GM23338 (cell line): ENCODE results near the gene PANK4. TPM values are rescaled to one million over a fixed set of nuclear protein-coding genes. Genes with fewer than 3 reads are reported as not detected.

Source experiments
- ATAC-seq: fragments of 200-7000 bp; cut with Tn5 transposase; 3 replicates; pipeline ENCODE4 v1.9.1; 2020
- DNase-seq: peaks from one replicate; pipeline ENCODE4 v3.0.0-alpha.2; 2015; ENCODE audit warnings: low spot score
- H2AFZ ChIP-seq: fragments of 200-600 bp; sonication (generic); 2 replicates; pipeline ENCODE4 v1.8.0; 2016; ENCODE audit warnings: antibody characterized with exemption, mild to moderate bottlenecking, moderate library complexity
- H3F3A ChIP-seq: fragments of 200-600 bp; sonication (generic); replicated peaks from 2 replicates; pipeline ENCODE4 v1.8.0; 2017; ENCODE audit warnings: antibody characterized with exemption, mixed run types, low read depth
- H3K27ac ChIP-seq: fragments of 200-600 bp; sonication (generic); 2 replicates; pipeline ENCODE4 v1.6.1; 2016; ENCODE audit warnings: low read depth
- H3K27me3 ChIP-seq: fragments of 200-600 bp; sonication (generic); 2 replicates; pipeline ENCODE4 v1.8.0; 2016; ENCODE audit warnings: mild to moderate bottlenecking, mixed run types, moderate library complexity; ENCODE audit not compliant: insufficient read depth
- H3K36me3 ChIP-seq: fragments of 200-600 bp; sonication (generic); 2 replicates; pipeline ENCODE4 v1.8.0; 2016; ENCODE audit warnings: mild to moderate bottlenecking; ENCODE audit not compliant: insufficient read depth
- H3K4me1 ChIP-seq: fragments of 200-600 bp; sonication (generic); 2 replicates; pipeline ENCODE4 v1.8.0; 2016; ENCODE audit warnings: mild to moderate bottlenecking, moderate library complexity; ENCODE audit not compliant: insufficient read depth
- H3K4me2 ChIP-seq: fragments of 200-600 bp; sonication (generic); 2 replicates; pipeline ENCODE4 v1.7.1; 2017; ENCODE audit warnings: mixed run types
- H3K4me3 ChIP-seq: fragments of 200-600 bp; sonication (generic); 2 replicates; pipeline ENCODE4 v1.6.1; 2016; ENCODE audit warnings: mixed run types
- H3K79me2 ChIP-seq: fragments of 200-600 bp; sonication (generic); replicated peaks from 2 replicates; pipeline ENCODE4 v1.8.0; 2017; ENCODE audit warnings: mild to moderate bottlenecking; ENCODE audit not compliant: insufficient read depth
- H3K9me2 ChIP-seq: fragments of 200-600 bp; sonication (generic); 2 replicates; pipeline ENCODE4 v1.8.0; 2017; ENCODE audit not compliant: insufficient read depth
- H4K20me1 ChIP-seq: fragments of 200-600 bp; sonication (generic); replicated peaks from 2 replicates; pipeline ENCODE4 v1.8.0; 2017; ENCODE audit warnings: mild to moderate bottlenecking; ENCODE audit not compliant: insufficient read depth
- H3K27ac Mint-ChIP-seq: 2 replicates; pipeline ENCODE4 v1.8.0; 2020; ENCODE audit warnings: inconsistent platforms, mild to moderate bottlenecking, moderate library complexity, mixed read lengths
- H3K27me3 Mint-ChIP-seq: 3 replicates; pipeline ENCODE4 v1.8.0; 2022; ENCODE audit warnings: low read depth, mild to moderate bottlenecking, moderate library complexity, mixed read lengths, inconsistent platforms; ENCODE audit not compliant: insufficient read depth, poor library complexity
- H3K36me3 Mint-ChIP-seq: 3 replicates; pipeline ENCODE4 v1.8.0; 2021; ENCODE audit warnings: low read depth, mild to moderate bottlenecking, inconsistent platforms, moderate library complexity, mixed read lengths
- H3K4me1 Mint-ChIP-seq: 3 replicates; pipeline ENCODE4 v1.8.0; 2020; ENCODE audit warnings: mild to moderate bottlenecking, inconsistent platforms, mixed read lengths
- H3K4me3 Mint-ChIP-seq: 3 replicates; pipeline ENCODE4 v1.8.0; 2021; ENCODE audit warnings: moderate library complexity, mild to moderate bottlenecking, inconsistent platforms, mixed read lengths
- H3K9me3 Mint-ChIP-seq: 3 replicates; pipeline ENCODE4 v1.8.0; 2020; ENCODE audit warnings: moderate library complexity, mild to moderate bottlenecking, inconsistent platforms, mixed read lengths
- EZH2phosphoT487 ChIP-seq: fragments of 200-600 bp; sonication (generic); IDR thresholded peaks from one replicate; pipeline ENCODE4 v1.8.1; 2018; ENCODE audit warnings: antibody characterized with exemption; ENCODE audit not compliant: unreplicated experiment
- JUNB ChIP-seq: IDR thresholded peaks from one replicate; pipeline ENCODE4 v1.6.1; 2016; ENCODE audit warnings: antibody characterized with exemption; ENCODE audit not compliant: unreplicated experiment
- NANOG ChIP-seq: IDR thresholded peaks from 2 replicates; pipeline ENCODE4 v1.6.1; 2016; ENCODE audit warnings: antibody characterized with exemption, borderline replicate concordance
- POLR2AphosphoS5 ChIP-seq: IDR thresholded peaks from 2 replicates; pipeline ENCODE4 v1.6.1; 2016; ENCODE audit warnings: antibody characterized with exemption, low read depth
- ZNF331 ChIP-seq: fragments of 250-450 bp; sonication (Bioruptor Pico); IDR thresholded peaks from 2 replicates; pipeline ENCODE4 v1.5.0; 2020; ENCODE audit warnings: low read depth, mild to moderate bottlenecking, moderate library complexity
- polyA plus RNA-seq: library from polyadenylated mRNA; unstranded; fragments of >200 nt; fragmentation: Nextera tagmentation; extraction: Ambion mirVana; gene quantifications from 2 replicates; pipeline ENCODE4 v1.2.1, GENCODE V29; 2016
- total RNA-seq: library from RNA; depleted of rRNA; stranded (reverse); fragments of >200 nt; shearing (Covaris generic); gene quantifications from 2 replicates; pipeline ENCODE4 v1.2.3, GENCODE V29; 2014
- TF ChIP-seq, protein P1 (sequence below): IDR thresholded peaks from one replicate; pipeline ENCODE4 v1.6.1; 2018; ENCODE audit warnings: antibody characterized with exemption; ENCODE audit not compliant: unreplicated experiment
- TF ChIP-seq, protein P2 (sequence below), 2 experiments: fragments of 200-600 bp in 1 of 2; sonication (generic) in 1 of 2; conservative IDR thresholded peaks; 2 replicates each; pipeline versions ENCODE4 v1.5.1 to v1.6.1; 2016 to 2017; ENCODE audit warnings: antibody characterized with exemption in 2 of 2, low read depth in 2 of 2, mild to moderate bottlenecking in 2 of 2, moderate library complexity in 1 of 2
- TF ChIP-seq, protein P3 (sequence below): IDR thresholded peaks from 2 replicates; pipeline ENCODE4 v1.6.1; 2016; ENCODE audit warnings: antibody characterized with exemption

PANK4 gene
- total and polyA plus RNA-seq, 2 experiments from 2014 or later: 25.8 to 43.7 TPM

DNA sequence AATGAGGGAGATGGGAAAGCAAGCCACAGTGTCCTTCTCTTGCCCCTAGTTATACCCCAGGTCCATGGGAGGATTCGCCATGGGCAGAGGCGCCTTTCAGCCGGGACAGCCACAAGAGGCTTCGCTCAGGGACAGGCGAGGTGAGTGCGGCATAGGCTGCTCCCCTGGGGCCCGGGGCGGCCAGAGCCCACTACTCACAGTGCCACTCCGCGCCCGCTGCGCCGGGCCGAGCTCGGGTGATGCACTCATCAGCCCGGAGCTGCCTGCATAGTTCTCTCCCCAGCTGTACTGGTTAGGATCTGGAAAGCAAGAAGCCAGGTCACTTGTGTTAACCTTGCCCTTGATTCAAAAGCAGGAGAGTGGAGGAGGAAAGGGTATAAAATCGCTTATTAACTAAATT is 8.4 kb downstream of the PANK4 start:
- H3K36me3 ChIP-seq: peaks cover 5% of the 10 kb centered on the region; the same call in 1 of the 2 replicates
- no peaks in the 10 kb centered on the region for H3K9me3 Mint-ChIP-seq
- TF ChIP-seq NANOG (no peak), ZNF331 (CRISPR knock-in tag) (no peak), JUNB (no peak), EZH2phosphoT487 (no peak)
- TF ChIP-seq, protein P1, sequence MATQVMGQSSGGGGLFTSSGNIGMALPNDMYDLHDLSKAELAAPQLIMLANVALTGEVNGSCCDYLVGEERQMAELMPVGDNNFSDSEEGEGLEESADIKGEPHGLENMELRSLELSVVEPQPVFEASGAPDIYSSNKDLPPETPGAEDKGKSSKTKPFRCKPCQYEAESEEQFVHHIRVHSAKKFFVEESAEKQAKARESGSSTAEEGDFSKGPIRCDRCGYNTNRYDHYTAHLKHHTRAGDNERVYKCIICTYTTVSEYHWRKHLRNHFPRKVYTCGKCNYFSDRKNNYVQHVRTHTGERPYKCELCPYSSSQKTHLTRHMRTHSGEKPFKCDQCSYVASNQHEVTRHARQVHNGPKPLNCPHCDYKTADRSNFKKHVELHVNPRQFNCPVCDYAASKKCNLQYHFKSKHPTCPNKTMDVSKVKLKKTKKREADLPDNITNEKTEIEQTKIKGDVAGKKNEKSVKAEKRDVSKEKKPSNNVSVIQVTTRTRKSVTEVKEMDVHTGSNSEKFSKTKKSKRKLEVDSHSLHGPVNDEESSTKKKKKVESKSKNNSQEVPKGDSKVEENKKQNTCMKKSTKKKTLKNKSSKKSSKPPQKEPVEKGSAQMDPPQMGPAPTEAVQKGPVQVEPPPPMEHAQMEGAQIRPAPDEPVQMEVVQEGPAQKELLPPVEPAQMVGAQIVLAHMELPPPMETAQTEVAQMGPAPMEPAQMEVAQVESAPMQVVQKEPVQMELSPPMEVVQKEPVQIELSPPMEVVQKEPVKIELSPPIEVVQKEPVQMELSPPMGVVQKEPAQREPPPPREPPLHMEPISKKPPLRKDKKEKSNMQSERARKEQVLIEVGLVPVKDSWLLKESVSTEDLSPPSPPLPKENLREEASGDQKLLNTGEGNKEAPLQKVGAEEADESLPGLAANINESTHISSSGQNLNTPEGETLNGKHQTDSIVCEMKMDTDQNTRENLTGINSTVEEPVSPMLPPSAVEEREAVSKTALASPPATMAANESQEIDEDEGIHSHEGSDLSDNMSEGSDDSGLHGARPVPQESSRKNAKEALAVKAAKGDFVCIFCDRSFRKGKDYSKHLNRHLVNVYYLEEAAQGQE: no peak
- TF ChIP-seq, protein P2, sequence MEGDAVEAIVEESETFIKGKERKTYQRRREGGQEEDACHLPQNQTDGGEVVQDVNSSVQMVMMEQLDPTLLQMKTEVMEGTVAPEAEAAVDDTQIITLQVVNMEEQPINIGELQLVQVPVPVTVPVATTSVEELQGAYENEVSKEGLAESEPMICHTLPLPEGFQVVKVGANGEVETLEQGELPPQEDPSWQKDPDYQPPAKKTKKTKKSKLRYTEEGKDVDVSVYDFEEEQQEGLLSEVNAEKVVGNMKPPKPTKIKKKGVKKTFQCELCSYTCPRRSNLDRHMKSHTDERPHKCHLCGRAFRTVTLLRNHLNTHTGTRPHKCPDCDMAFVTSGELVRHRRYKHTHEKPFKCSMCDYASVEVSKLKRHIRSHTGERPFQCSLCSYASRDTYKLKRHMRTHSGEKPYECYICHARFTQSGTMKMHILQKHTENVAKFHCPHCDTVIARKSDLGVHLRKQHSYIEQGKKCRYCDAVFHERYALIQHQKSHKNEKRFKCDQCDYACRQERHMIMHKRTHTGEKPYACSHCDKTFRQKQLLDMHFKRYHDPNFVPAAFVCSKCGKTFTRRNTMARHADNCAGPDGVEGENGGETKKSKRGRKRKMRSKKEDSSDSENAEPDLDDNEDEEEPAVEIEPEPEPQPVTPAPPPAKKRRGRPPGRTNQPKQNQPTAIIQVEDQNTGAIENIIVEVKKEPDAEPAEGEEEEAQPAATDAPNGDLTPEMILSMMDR (conservative IDR thresholded peaks at IDR 0.05; ENCODE audit: low read depth in 2 of 2): no peak
- H2AFZ ChIP-seq: no peak overlapping the region
- no peak overlapping the region for H3K27ac Mint-ChIP-seq
- no peak for ATAC-seq
- no peak overlapping the region for H3K4me2 ChIP-seq
- DNase-seq: no peak
- H3K4me3 Mint-ChIP-seq: no peak overlapping the region
- H3K79me2 ChIP-seq: peaks cover 16% of the 10 kb centered on the region
- no peaks in the 10 kb centered on the region for H3K4me1 Mint-ChIP-seq
- peaks cover 1% of the 10 kb centered on the region for H3K27me3 Mint-ChIP-seq
- H4K20me1 ChIP-seq: peaks cover 10% of the 10 kb centered on the region
- H3K9me2 ChIP-seq: no peaks in the 10 kb centered on the region
- H3K27ac ChIP-seq: no peak overlapping the region
- no peak overlapping the region for H3K4me3 ChIP-seq
- H3F3A ChIP-seq: no peaks in the 10 kb centered on the region
- H3K36me3 Mint-ChIP-seq: peaks cover 36% of the 10 kb centered on the region
- no peaks in the 10 kb centered on the region for H3K27me3 ChIP-seq
- no peaks in the 10 kb centered on the region for H3K4me1 ChIP-seq

DNA sequence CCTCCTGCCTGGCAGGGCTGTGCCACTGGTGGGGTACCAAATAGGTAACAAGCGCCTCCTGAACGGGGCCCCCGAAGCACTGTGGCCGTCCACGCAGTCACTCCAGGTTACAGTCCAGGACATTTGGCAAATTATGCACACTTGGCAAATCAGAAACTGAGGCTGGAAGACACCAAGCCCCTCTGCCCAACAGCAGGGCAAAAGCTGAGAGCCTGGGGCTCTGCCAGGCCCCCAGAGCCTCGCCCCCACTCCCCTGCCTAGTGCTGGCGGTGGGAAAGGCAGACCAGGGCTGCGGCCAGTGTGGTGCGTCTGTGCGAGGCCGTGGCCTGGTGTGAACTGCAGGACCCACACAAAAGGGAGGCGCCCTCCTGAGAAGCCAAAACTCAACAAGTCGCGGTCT is 9.4 kb downstream of the PANK4 start:
- Histone ChIP-seq H3K27me3 (no peaks in the 10 kb centered on the region), H3K4me2 (no peak overlapping the region), H3F3A (no peaks in the 10 kb centered on the region), H3K4me3 (no peak overlapping the region), H3K36me3 (peaks cover 5% of the 10 kb centered on the region; the same call in 1 of the 2 replicates), H3K27ac (no peak overlapping the region), H2AFZ (no peak overlapping the region), H4K20me1 (peaks cover 8% of the 10 kb centered on the region), H3K9me2 (no peaks in the 10 kb centered on the region), H3K79me2 (peaks cover 7% of the 10 kb centered on the region), H3K4me1 (no peaks in the 10 kb centered on the region)
- Mint-ChIP-seq H3K27me3 (peaks cover 1% of the 10 kb centered on the region), H3K36me3 (peaks cover 31% of the 10 kb centered on the region), H3K9me3 (no peaks in the 10 kb centered on the region), H3K4me3 (no peak overlapping the region), H3K4me1 (no peaks in the 10 kb centered on the region), H3K27ac (no peak overlapping the region)
- no peak for DNase-seq
- ATAC-seq: no peak
- TF ChIP-seq NANOG (no peak), POLR2AphosphoS5 (no peak)
- TF ChIP-seq, protein P3, sequence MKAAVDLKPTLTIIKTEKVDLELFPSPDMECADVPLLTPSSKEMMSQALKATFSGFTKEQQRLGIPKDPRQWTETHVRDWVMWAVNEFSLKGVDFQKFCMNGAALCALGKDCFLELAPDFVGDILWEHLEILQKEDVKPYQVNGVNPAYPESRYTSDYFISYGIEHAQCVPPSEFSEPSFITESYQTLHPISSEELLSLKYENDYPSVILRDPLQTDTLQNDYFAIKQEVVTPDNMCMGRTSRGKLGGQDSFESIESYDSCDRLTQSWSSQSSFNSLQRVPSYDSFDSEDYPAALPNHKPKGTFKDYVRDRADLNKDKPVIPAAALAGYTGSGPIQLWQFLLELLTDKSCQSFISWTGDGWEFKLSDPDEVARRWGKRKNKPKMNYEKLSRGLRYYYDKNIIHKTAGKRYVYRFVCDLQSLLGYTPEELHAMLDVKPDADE: no peak
- TF ChIP-seq, protein P2 (conservative IDR thresholded peaks at IDR 0.05; ENCODE audit: low read depth in 2 of 2): no peak
